Aortic smooth muscle cell (primary cell): Measurements from ENCODE around the gene BIK. TPM values are rescaled to one million over a fixed set of nuclear protein-coding genes. Genes with fewer than 3 reads are reported as not detected.

Experiments
- total RNA-seq: library from RNA; depleted of rRNA; stranded (reverse); fragments of >200 nt; gene quantifications from 2 replicates; pipeline ENCODE4 v1.2.3, GENCODE V29; 2014

The BIK gene
- total RNA-seq: not detected in 2 replicates

GRCh38 chr22:43110444-43110926, at the start of gene BIK:
Gene BIK (plus strand): TSS chr22:43110750. CDS start chr22:43124023, 13,273 bp downstream.

GRCh38 chr22:43088984-43089717, 21.4 kb upstream of the BIK start, which contains the start of gene TTLL1:
Gene TTLL1 (minus strand): TSS chr22:43089391. CDS start chr22:43075586, 13,805 bp downstream.

GRCh38 chr22:43142880-43143562, 32.5 kb downstream of the BIK start, which contains the start of gene MCAT:
Gene MCAT (minus strand): TSS chr22:43143398. CDS start chr22:43143348, 50 bp downstream.

DNA sequence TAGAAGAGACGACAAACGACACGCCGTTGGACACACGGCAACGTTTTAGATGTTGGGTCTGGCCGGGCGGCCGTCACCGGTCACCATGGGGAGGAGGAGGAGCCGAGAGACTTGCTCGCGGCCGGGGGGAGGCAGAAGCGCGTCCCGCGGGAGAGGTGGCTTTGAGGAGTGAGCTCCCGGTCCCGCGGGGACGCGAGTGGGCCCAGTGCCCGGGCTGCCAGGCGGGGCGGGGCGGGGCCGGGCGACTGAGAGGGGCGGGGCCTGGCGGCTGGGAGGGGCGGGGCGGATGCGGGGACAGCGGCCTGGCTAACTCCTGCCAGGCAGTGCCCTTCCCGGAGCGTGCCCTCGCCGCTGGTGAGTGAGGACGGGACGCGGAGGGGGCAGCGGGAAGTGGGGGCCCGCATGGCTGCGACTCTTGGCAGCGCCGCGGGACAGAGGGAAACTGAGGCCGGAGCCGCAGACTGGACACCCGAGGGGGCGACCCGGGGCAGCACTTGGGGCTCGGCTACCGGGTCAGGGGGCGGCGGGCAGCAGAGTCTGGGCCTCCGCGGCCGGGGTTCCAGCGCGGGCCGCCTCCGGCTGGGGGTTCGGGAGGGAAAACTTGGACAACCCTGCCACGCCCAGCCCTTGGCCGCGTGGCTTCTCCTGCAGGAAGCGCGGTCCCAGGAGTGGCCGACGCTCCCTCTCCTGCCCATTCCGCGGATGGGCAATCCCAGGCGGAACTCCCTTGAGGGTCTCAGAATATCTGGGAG, 40.9 kb downstream of the BIK start, which contains the start of gene TSPO:
TSS of gene TSPO (plus strand) at position 309 of the 752 bp plus-strand sequence. CDS start 7,680 bp downstream, outside the sequence.

Other genes starting within 250 kb of the BIK start
- gene PACSIN2, start 95.6 kb upstream of the BIK start, total RNA-seq: 45.8 and 53.7 TPM in 2 replicates
- gene TTLL1, start 21.4 kb upstream of the BIK start, total RNA-seq: 16.3 and 18.8 TPM in 2 replicates
- gene MCAT, start 32.6 kb downstream of the BIK start, total RNA-seq: 9.1 and 12.6 TPM in 2 replicates
- gene TSPO, start 40.8 kb downstream of the BIK start, total RNA-seq: 284 and 299 TPM in 2 replicates
- gene TTLL12, start 76.4 kb downstream of the BIK start, total RNA-seq: 13.7 and 18.0 TPM in 2 replicates
- gene SCUBE1, start 232.6 kb downstream of the BIK start, total RNA-seq: 0.19 TPM in 1 of 2 replicates, not detected in the other